HepG2 (cell line): Measurements from ENCODE around the gene LIM2. TPM values are rescaled to one million over a fixed set of nuclear protein-coding genes. Genes with fewer than 3 reads are reported as not detected.

Experiments
- ATAD3A ChIP-seq: sonication (generic); formaldehyde crosslinking; IDR thresholded peaks from 2 replicates; pipeline ENCODE4 v1.4.0; 2020; ENCODE audit warnings: missing genetic modification reagents
- ATF4 ChIP-seq, 2 experiments: fragments of 450-650 bp in 1 of 2; sonication (generic) in 1 of 2; formaldehyde crosslinking; IDR thresholded peaks; 2 replicates each; pipeline versions ENCODE4 v1.5.0 to v1.8.0; 2020 to 2022; ENCODE audit warnings: mild to moderate bottlenecking in 1 of 2, missing genetic modification reagents in 1 of 2
- ELF1 ChIP-seq: sonication (generic); formaldehyde crosslinking; IDR thresholded peaks from 2 replicates; pipeline ENCODE4 v1.4.0; 2020; ENCODE audit warnings: missing genetic modification reagents
- GABPB1 ChIP-seq: IDR thresholded peaks from 2 replicates; pipeline ENCODE4 v1.6.1; 2016; ENCODE audit warnings: mild to moderate bottlenecking, missing genetic modification reagents, moderate library complexity, missing compliant biosample characterization
- GATAD2A ChIP-seq: IDR thresholded peaks from 2 replicates; pipeline ENCODE4 v1.6.1; 2016
- NFE2L2 ChIP-seq: fragments of 150-350 bp; IDR thresholded peaks from 2 replicates; pipeline ENCODE4 v1.6.1; 2014; ENCODE audit warnings: low read length
- NFKB2 ChIP-seq: sonication (generic); formaldehyde crosslinking; IDR thresholded peaks from 2 replicates; pipeline ENCODE4 v1.4.0; 2020; ENCODE audit warnings: missing genetic modification reagents, borderline replicate concordance
- NR2F6 ChIP-seq, 2 experiments: IDR thresholded peaks; 2 replicates each; pipeline ENCODE4 v1.6.1; 2016; ENCODE audit warnings: antibody characterized with exemption in 1 of 2, mild to moderate bottlenecking in 1 of 2
- PAX8 ChIP-seq: sonication (generic); formaldehyde crosslinking; IDR thresholded peaks from 2 replicates; pipeline ENCODE4 v1.8.0; 2022; ENCODE audit warnings: mild to moderate bottlenecking, missing genetic modification reagents, borderline replicate concordance
- PREB ChIP-seq: sonication (generic); formaldehyde crosslinking; IDR thresholded peaks from 2 replicates; pipeline ENCODE4 v1.4.0; 2020; ENCODE audit warnings: missing genetic modification reagents
- PTBP1 ChIP-seq: fragments of 200-400 bp; formaldehyde crosslinking; IDR thresholded peaks from 2 replicates; pipeline ENCODE4 v1.6.1; 2018; ENCODE audit warnings: low read length, low read depth; ENCODE audit not compliant: poor library complexity, severe bottlenecking
- REL ChIP-seq: sonication (generic); formaldehyde crosslinking; conservative IDR thresholded peaks from 2 replicates; pipeline ENCODE4 v1.8.0; 2022; ENCODE audit warnings: mild to moderate bottlenecking, missing genetic modification reagents, moderate library complexity
- SCMH1 ChIP-seq: sonication (generic); formaldehyde crosslinking; IDR thresholded peaks from 2 replicates; pipeline ENCODE4 v1.9.0; 2021; ENCODE audit warnings: missing genetic modification reagents, mild to moderate bottlenecking, borderline replicate concordance
- SOX13 ChIP-seq, 3 experiments: fragments of 450-650 bp in 1 of 3; sonication (generic) in 1 of 3; formaldehyde crosslinking in 1 of 3; IDR thresholded peaks in 2 of 3; conservative IDR thresholded peaks in 1 of 3; 2 replicates each; pipeline versions ENCODE4 v1.5.0 to v1.6.1; 2016 to 2020; ENCODE audit warnings: antibody characterized with exemption in 1 of 3, mild to moderate bottlenecking in 1 of 3, missing compliant biosample characterization in 1 of 3, missing genetic modification reagents in 1 of 3, moderate library complexity in 1 of 3
- TCF7 ChIP-seq: sonication (generic); IDR thresholded peaks from 2 replicates; pipeline ENCODE4 v1.6.1; 2016; ENCODE audit warnings: antibody characterized with exemption, low read depth
- U2AF2 ChIP-seq: fragments of 200-400 bp; formaldehyde crosslinking; IDR thresholded peaks from 2 replicates; pipeline ENCODE4 v1.6.1; 2017; ENCODE audit warnings: low read depth, mild to moderate bottlenecking, low read length
- ZFX ChIP-seq: sonication (generic); formaldehyde crosslinking; IDR thresholded peaks from 2 replicates; pipeline ENCODE4 v1.4.0; 2020; ENCODE audit warnings: mild to moderate bottlenecking, low read depth, missing genetic modification reagents, moderate library complexity
- ZMYM2 ChIP-seq: sonication (generic); formaldehyde crosslinking; IDR thresholded peaks from 2 replicates; pipeline ENCODE4 v1.8.0; 2022; ENCODE audit warnings: mild to moderate bottlenecking, missing genetic modification reagents
- ZNF33B ChIP-seq: sonication (generic); formaldehyde crosslinking; IDR thresholded peaks from 2 replicates; pipeline ENCODE4 v1.5.1; 2020; ENCODE audit warnings: mild to moderate bottlenecking, missing genetic modification reagents
- ZSCAN31 ChIP-seq: sonication (generic); formaldehyde crosslinking; IDR thresholded peaks from 2 replicates; pipeline ENCODE4 v1.5.0; 2020; ENCODE audit warnings: low read depth, mild to moderate bottlenecking, missing genetic modification reagents
- polyA plus RNA-seq, 8 experiments: library from polyadenylated mRNA; depleted of rRNA in 3 of 8; stranded (reverse) in 7 of 8; unstranded in 1 of 8; fragments of >200 nt; fragmentation: Illumina TruSeq in 4 of 8; extraction: Trizol in 4 of 8; gene quantifications; 2 replicates each; pipeline versions ENCODE4 v1.2.1 to v1.2.3, GENCODE V29; 2011 to 2016; ENCODE audit warnings: low read depth in 4 of 8, missing spikeins in 1 of 8, mixed read lengths in 1 of 8; ENCODE audit not compliant: insufficient read depth in 1 of 8
- total RNA-seq, 5 experiments: library from RNA; depleted of rRNA; stranded (reverse); fragments of >200 nt; fragmentation: Illumina TruSeq; extraction: Trizol; gene quantifications; 2 replicates each; pipeline ENCODE4 v1.2.3, GENCODE V29; 2016; ENCODE audit warnings: low read depth in 1 of 5
- TF ChIP-seq, protein P1 (sequence below): sonication (generic); formaldehyde crosslinking; IDR thresholded peaks from 2 replicates; pipeline ENCODE4 v1.5.1; 2020; ENCODE audit warnings: missing genetic modification reagents, mild to moderate bottlenecking, borderline replicate concordance
- TF ChIP-seq, protein P2 (sequence below): sonication (generic); formaldehyde crosslinking; IDR thresholded peaks from 2 replicates; pipeline ENCODE4 v1.8.0; 2022; ENCODE audit warnings: mild to moderate bottlenecking, missing genetic modification reagents
- TF ChIP-seq, protein P3 (sequence below): sonication (generic); formaldehyde crosslinking; IDR thresholded peaks from 2 replicates; pipeline ENCODE4 v1.5.0; 2020; ENCODE audit warnings: missing genetic modification reagents

Gene LIM2
- total and polyA plus RNA-seq, 2 of the 13 experiments (the other 11 are each of a cell fraction or from before 2014, with no cell fraction given), result 1.3 TPM; not detected in 1

DNA sequence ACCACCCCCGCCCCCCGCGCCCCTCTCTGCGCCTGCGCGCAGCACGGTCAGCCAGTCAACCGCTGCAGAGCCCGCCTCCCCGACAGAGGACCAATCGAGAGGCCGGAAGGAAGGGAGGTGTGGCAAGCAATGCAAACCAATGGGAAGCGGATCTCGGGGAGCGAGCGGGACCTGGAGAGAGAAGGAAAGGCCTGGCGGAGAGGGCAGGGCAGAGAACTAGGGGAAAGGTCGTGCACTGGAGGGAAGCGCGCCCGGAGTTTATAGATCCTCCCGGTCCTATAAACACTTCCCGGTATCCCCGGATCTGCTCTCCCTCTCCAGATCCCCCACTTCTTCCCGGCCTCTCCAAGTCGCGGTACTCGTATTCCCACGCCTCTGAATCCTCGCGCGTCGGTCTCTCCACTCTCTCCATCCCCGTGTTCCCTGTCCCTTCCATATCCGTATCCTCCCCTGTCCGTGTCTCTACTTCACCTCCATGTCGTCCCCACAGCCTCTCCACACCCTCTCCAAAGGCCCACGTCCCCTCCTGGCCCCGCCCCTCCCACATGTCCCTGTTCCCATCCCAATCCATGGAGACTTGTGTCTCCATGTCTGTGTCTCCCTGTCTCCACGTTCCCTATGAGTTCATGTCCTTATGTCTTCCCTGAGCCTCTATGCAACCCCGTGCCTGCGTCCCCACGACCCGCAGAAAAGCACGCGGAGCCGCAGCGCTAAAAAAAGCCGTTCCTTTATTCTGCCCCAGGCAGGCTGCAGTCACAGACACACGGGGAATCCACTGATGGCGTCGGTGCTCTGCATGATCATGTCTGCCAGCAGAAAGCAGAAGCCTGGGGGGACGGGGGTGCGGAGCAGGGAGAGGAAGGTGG lies 21.2 kb downstream of the LIM2 start (continued):
- TF ChIP-seq PAX8, result no peak
- TF ChIP-seq REL (CRISPR knock-in tag), result no peak
- TF ChIP-seq U2AF2, result no peak
- TF ChIP-seq, protein P1, sequence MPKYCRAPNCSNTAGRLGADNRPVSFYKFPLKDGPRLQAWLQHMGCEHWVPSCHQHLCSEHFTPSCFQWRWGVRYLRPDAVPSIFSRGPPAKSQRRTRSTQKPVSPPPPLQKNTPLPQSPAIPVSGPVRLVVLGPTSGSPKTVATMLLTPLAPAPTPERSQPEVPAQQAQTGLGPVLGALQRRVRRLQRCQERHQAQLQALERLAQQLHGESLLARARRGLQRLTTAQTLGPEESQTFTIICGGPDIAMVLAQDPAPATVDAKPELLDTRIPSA (CRISPR knock-in tag), result no peak; the same call in 1 of the 2 replicates
- TF ChIP-seq ZMYM2 (CRISPR knock-in tag), result no peak
- TF ChIP-seq ATF4 (CRISPR knock-in tag; IDR thresholded peaks at IDR 0.05), result peak in 1 of 2 experiments; percentile 42; a peak in 1 of 4 replicates
- TF ChIP-seq, protein P2, sequence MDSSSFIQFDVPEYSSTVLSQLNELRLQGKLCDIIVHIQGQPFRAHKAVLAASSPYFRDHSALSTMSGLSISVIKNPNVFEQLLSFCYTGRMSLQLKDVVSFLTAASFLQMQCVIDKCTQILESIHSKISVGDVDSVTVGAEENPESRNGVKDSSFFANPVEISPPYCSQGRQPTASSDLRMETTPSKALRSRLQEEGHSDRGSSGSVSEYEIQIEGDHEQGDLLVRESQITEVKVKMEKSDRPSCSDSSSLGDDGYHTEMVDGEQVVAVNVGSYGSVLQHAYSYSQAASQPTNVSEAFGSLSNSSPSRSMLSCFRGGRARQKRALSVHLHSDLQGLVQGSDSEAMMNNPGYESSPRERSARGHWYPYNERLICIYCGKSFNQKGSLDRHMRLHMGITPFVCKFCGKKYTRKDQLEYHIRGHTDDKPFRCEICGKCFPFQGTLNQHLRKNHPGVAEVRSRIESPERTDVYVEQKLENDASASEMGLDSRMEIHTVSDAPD (CRISPR knock-in tag), result 0 out of 2 replicates have a peak, but pooled peaks have one; percentile 54
- TF ChIP-seq PREB (CRISPR knock-in tag), result no peak
- no peak; the same call in 1 of the 2 replicates for TF ChIP-seq NR2F6 (IDR thresholded peaks at IDR 0.05)
- TF ChIP-seq NR2F6 (CRISPR knock-in tag; IDR thresholded peaks at IDR 0.05), result 0 out of 2 replicates have a peak, but pooled peaks have one; percentile 8
- peak; percentile 58; the same call in 1 of the 2 replicates for TF ChIP-seq GABPB1 (CRISPR knock-in tag)
- TF ChIP-seq GATAD2A (CRISPR knock-in tag), result no peak
- peak; percentile 60; the same call in 1 of the 2 replicates for TF ChIP-seq ZFX (CRISPR knock-in tag)
- no peak; the same call in 1 of the 2 replicates for TF ChIP-seq NFKB2 (CRISPR knock-in tag)
- peak; percentile 25 for TF ChIP-seq PTBP1
- no peak for TF ChIP-seq SOX13 (IDR thresholded peaks at IDR 0.05)
- peak; percentile 6 to 84; a peak in 1 of 4 replicates for TF ChIP-seq SOX13 (CRISPR knock-in tag; conservative IDR thresholded peaks at IDR 0.05 in 1 of 2, IDR thresholded peaks at IDR 0.05 in 1 of 2)
- TF ChIP-seq SCMH1 (CRISPR knock-in tag), result no peak
- TF ChIP-seq ZNF33B (CRISPR knock-in tag), result no peak; the same call in 1 of the 2 replicates
- 0 out of 2 replicates have a peak, but pooled peaks have one; percentile 40 for TF ChIP-seq ZSCAN31 (CRISPR knock-in tag)
- TF ChIP-seq, protein P3, sequence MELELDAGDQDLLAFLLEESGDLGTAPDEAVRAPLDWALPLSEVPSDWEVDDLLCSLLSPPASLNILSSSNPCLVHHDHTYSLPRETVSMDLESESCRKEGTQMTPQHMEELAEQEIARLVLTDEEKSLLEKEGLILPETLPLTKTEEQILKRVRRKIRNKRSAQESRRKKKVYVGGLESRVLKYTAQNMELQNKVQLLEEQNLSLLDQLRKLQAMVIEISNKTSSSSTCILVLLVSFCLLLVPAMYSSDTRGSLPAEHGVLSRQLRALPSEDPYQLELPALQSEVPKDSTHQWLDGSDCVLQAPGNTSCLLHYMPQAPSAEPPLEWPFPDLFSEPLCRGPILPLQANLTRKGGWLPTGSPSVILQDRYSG (CRISPR knock-in tag), result no peak
- TF ChIP-seq ATAD3A, result no peak
- no peak for TF ChIP-seq TCF7
- no peak for TF ChIP-seq NFE2L2
- TF ChIP-seq ELF1 (CRISPR knock-in tag), result peak; percentile 43; the same call in 1 of the 2 replicates
